Sigmoid colon (tissue), 4 donors: ENCODE results near the gene PTGS2.

Experiments used
- CTCF ChIP-seq, 4 experiments: fragments of 450-650 bp in 3 of 4; fragments of 200-600 bp in 1 of 4; IDR thresholded peaks; one replicate each; pipeline ENCODE4 v1.5.1; 2016 to 2019; ENCODE audit warnings: antibody characterized with exemption in 4 of 4, mild to moderate bottlenecking in 3 of 4, moderate library complexity in 2 of 4
- EP300 ChIP-seq, 4 donors: sonication (generic); formaldehyde crosslinking; IDR thresholded peaks; one replicate each; pipeline ENCODE4 v1.6.1; 2017; ENCODE audit warnings: antibody characterized with exemption in 4 of 4

GRCh38 chr1:186699519-186699918, 19.3 kb upstream of the PTGS2 start:
- no peak for TF ChIP-seq CTCF (IDR thresholded peaks at IDR 0.05)
- no peak for TF ChIP-seq EP300 (IDR thresholded peaks at IDR 0.05)
